Peyer's patch (tissue), 4 donors: ENCODE results near the gene KMT5C. TPM values are rescaled to one million over a fixed set of nuclear protein-coding genes. Genes with fewer than 3 reads are reported as not detected.

Experiments used
- DNase-seq, 3 donors: peaks; one replicate each; pipeline ENCODE4 v3.0.0-alpha.2; 2017 to 2019
- H3K27ac ChIP-seq, 4 donors: fragments of 200-600 bp; sonication (generic); one replicate each; pipeline ENCODE4 v1.5.1; 2016 to 2019
- H3K27me3 ChIP-seq, 2 donors: fragments of 200-600 bp; sonication (generic); one replicate each; pipeline ENCODE4 v1.5.1; 2019
- H3K36me3 ChIP-seq, 3 donors: fragments of 200-600 bp; sonication (generic); one replicate each; pipeline ENCODE4 v1.5.1; 2016 to 2019
- H3K4me1 ChIP-seq, 4 donors: fragments of 200-600 bp; sonication (generic); one replicate each; pipeline ENCODE4 v1.5.1; 2016 to 2019
- H3K4me3 ChIP-seq, 4 donors: fragments of 200-600 bp; sonication (generic); 1 replicate in 3 of 4; 2 replicates in 1 of 4; pipeline ENCODE4 v1.5.1; 2016 to 2019; ENCODE audit warnings: mild to moderate bottlenecking in 1 of 4
- H3K9me3 ChIP-seq, 4 donors: fragments of 200-600 bp; sonication (generic); one replicate each; pipeline ENCODE4 v1.5.1; 2016 to 2019; ENCODE audit warnings: mild to moderate bottlenecking in 1 of 4
- CTCF ChIP-seq, 6 experiments: fragments of 450-650 bp in 4 of 6; fragments of 200-600 bp in 2 of 6; sonication (generic) in 1 of 6; IDR thresholded peaks; one replicate each; pipeline ENCODE4 v1.5.1; 2017 to 2019; ENCODE audit warnings: antibody characterized with exemption in 6 of 6, mild to moderate bottlenecking in 3 of 6, moderate library complexity in 1 of 6
- POLR2A ChIP-seq, 2 donors: fragments of 450-650 bp; IDR thresholded peaks; one replicate each; pipeline ENCODE4 v1.5.1; 2017; ENCODE audit warnings: antibody characterized with exemption in 2 of 2, mild to moderate bottlenecking in 2 of 2, moderate library complexity in 2 of 2
- total RNA-seq, 4 donors: library from RNA; depleted of rRNA; stranded (reverse); fragments of >200 nt; gene quantifications; one replicate each; pipeline ENCODE4 v1.1.0, GENCODE V29; 2016

Gene KMT5C
- total RNA-seq, 4 donors from 2014 or later: 14.4 to 45.6 (median 43.9) TPM

- TF ChIP-seq CTCF (IDR thresholded peaks at IDR 0.05): no peak
- TF ChIP-seq POLR2A (IDR thresholded peaks at IDR 0.05): no peak
- Histone ChIP-seq H3K36me3 (peaks cover 0 to 25% (median 0%) of the 10 kb centered on the region in 3 donors), H3K27ac (no peak overlapping the region), H3K4me3 (no peak overlapping the region), H3K9me3 (no peaks in the 10 kb centered on the region), H3K27me3 (no peaks in the 10 kb centered on the region), H3K4me1 (no peaks in the 10 kb centered on the region)
- DNase-seq: no peak
These were observed 28.3 kb upstream of the KMT5C start for GRCh38 chr19:55311397-55311796.

DNA sequence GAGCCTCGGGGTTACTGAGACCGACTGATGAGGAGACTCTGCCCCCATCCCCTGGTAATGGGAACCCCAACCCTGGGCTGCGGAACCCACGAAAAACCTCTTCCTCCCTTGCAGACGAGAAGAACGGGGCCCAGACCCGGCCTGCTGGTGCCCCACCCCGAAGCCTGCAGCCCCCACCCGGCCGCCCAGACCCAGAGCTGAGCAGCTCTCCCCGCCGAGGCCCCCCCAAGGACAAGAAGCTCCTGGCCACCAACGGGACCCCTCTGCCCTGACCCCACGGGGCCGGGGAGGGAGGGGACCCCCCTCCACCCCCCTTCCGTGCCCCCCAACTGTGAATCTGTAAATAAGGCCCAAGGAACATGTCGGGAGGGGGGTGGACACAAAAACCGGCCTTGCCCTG lies 27.9 kb upstream of the KMT5C start:
- Histone ChIP-seq H3K27me3 (no peaks in the 10 kb centered on the region), H3K36me3 (peaks cover 0 to 29% (median 0%) of the 10 kb centered on the region in 3 donors), H3K4me1 (no peaks in the 10 kb centered on the region), H3K27ac (no peak overlapping the region), H3K9me3 (no peaks in the 10 kb centered on the region), H3K4me3 (no peak overlapping the region)
- no peak for TF ChIP-seq POLR2A (IDR thresholded peaks at IDR 0.05)
- no peak for TF ChIP-seq CTCF (IDR thresholded peaks at IDR 0.05)
- DNase-seq: no peak

- no peak overlapping the region for H3K27ac ChIP-seq
- no peak for DNase-seq
- no peaks in the 10 kb centered on the region for H3K9me3 ChIP-seq
- no peaks in the 10 kb centered on the region for H3K4me1 ChIP-seq
- H3K4me3 ChIP-seq: no peak overlapping the region
- TF ChIP-seq CTCF (IDR thresholded peaks at IDR 0.05): no peak
- TF ChIP-seq POLR2A (IDR thresholded peaks at IDR 0.05): no peak
- H3K27me3 ChIP-seq: no peaks in the 10 kb centered on the region
- H3K36me3 ChIP-seq: peaks cover 0 to 39% (median 0%) of the 10 kb centered on the region in 3 donors
These were observed 26.8 kb upstream of the KMT5C start for GRCh38 chr19:55312621-55313512.

GRCh38 chr19:55314396-55314795 lies 25.3 kb upstream of the KMT5C start:
- no peaks in the 10 kb centered on the region for H3K9me3 ChIP-seq
- TF ChIP-seq POLR2A (IDR thresholded peaks at IDR 0.05): no peak
- TF ChIP-seq CTCF (IDR thresholded peaks at IDR 0.05): no peak
- no peak for DNase-seq
- H3K36me3 ChIP-seq: peaks cover 0 to 43% (median 0%) of the 10 kb centered on the region in 3 donors
- H3K27me3 ChIP-seq: no peaks in the 10 kb centered on the region
- H3K27ac ChIP-seq: no peak overlapping the region
- H3K4me1 ChIP-seq: no peaks in the 10 kb centered on the region
- H3K4me3 ChIP-seq: no peak overlapping the region

GRCh38 chr19:55315956-55316525 lies 23.6 kb upstream of the KMT5C start:
- TF ChIP-seq POLR2A (IDR thresholded peaks at IDR 0.05) (no peak), CTCF (IDR thresholded peaks at IDR 0.05) (no peak)
- H3K4me1 ChIP-seq: peaks cover 0 to 8% (median 0%) of the 10 kb centered on the region in 4 donors
- H3K27ac ChIP-seq: no peak overlapping the region
- H3K27me3 ChIP-seq: no peaks in the 10 kb centered on the region
- H3K9me3 ChIP-seq: no peaks in the 10 kb centered on the region
- DNase-seq: no peak
- H3K36me3 ChIP-seq: peaks cover 0 to 52% (median 0%) of the 10 kb centered on the region in 3 donors
- H3K4me3 ChIP-seq: no peak overlapping the region
